Prostate gland (tissue), 2 donors: ENCODE measurements around the gene STX1B. TPM values are rescaled to one million over a fixed set of nuclear protein-coding genes. Genes with fewer than 3 reads are reported as not detected.

Source experiments
- DNase-seq: peaks from one replicate; pipeline ENCODE4 v3.0.0-alpha.2; 2019; ENCODE audit warnings: low spot score
- H3K27ac ChIP-seq, 2 donors: fragments of 200-600 bp; sonication (generic); 2 replicates each; pipeline ENCODE4 v1.5.1; 2017 to 2019
- H3K27me3 ChIP-seq: fragments of 200-600 bp; sonication (generic); replicated peaks from 2 replicates; pipeline ENCODE4 v1.5.1; 2019; ENCODE audit not compliant: insufficient read depth
- H3K36me3 ChIP-seq, 2 donors: fragments of 200-600 bp; sonication (generic); 1 replicate in 1 of 2; 2 replicates in 1 of 2; pipeline versions ENCODE4 v1.5.1 to v1.8.1; 2017 to 2019
- H3K4me1 ChIP-seq: fragments of 200-600 bp; sonication (generic); replicated peaks from 2 replicates; pipeline ENCODE4 v1.5.1; 2019
- H3K4me3 ChIP-seq, 2 donors: fragments of 200-600 bp; sonication (generic); 2 replicates each; pipeline ENCODE4 v1.5.1; 2017 to 2019
- H3K9me3 ChIP-seq: fragments of 200-600 bp; sonication (generic); 2 replicates; pipeline ENCODE4 v1.5.1; 2017
- CTCF ChIP-seq, 4 experiments: fragments of 200-600 bp in 2 of 4; fragments of 450-650 bp in 2 of 4; sonication (generic) in 2 of 4; IDR thresholded peaks; 1 replicate in 3 of 4; 2 replicates in 1 of 4; pipeline ENCODE4 v1.5.1; 2016 to 2019; ENCODE audit warnings: antibody characterized with exemption in 4 of 4, mild to moderate bottlenecking in 2 of 4, moderate library complexity in 2 of 4
- POLR2A ChIP-seq: fragments of 450-650 bp; IDR thresholded peaks from one replicate; pipeline ENCODE4 v1.6.1; 2016; ENCODE audit warnings: antibody characterized with exemption, mild to moderate bottlenecking
- POLR2AphosphoS5 ChIP-seq: sonication (generic); formaldehyde crosslinking; IDR thresholded peaks from one replicate; pipeline ENCODE4 v1.6.1; 2017; ENCODE audit warnings: antibody characterized with exemption
- WGBS: methylation state at CpG from one replicate; pipeline ENCODE4 v1.1.5; 2018; 5-methylcytosine and 5-hydroxymethylcytosine counted together
- intact Hi-C: fragments of 100-400 bp; cut with DNase I; formaldehyde crosslinking; loops from one replicate; pipeline ENCODE4 v1.14.2; 2022
- total RNA-seq, 2 donors: library from RNA; depleted of rRNA; stranded (reverse); fragments of >200 nt; gene quantifications; one replicate each; pipeline ENCODE4 v1.1.0, GENCODE V29; 2016

STX1B gene
- total RNA-seq, 2 donors from 2014 or later, result 0.36 to 0.91 TPM

DNA sequence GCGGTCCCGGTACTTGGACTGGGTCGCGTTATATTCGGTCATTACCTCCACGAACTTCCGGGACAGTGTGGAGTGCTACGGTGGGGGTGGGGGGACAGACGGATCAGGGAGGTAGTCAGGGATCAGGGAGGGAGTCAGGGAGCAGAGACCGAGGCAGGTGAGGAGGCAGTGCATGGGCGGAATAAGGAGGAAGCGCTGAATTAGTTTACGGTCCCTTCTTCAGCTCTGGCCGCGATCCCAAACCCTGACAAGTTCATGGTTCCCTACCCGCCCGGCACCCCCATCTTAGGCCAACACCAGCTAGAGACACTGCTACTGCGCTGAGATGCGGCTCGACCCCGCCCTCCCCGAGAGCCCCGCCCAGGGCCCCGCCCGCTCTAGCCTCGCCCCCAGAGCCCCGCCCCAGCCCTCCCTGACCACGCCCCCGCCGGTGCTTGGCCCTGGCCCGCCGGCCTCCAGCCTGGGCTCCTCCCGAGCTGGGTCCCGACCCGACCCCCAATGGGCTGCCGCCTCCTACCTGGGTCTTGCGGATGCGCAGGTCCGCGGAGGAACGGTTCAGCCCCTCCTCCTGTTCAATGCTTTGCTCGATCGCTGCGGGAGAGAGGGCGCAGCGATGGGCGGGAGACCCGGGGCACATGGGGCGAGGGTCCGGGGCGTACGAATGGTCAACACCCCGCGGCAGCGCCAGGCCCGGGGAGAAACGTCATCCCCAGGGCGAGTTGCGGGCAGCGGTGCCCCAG is 13.3 kb downstream of the STX1B start:
- peak; percentile 68 for DNase-seq
- intact Hi-C loops, result loop anchor here (5.0 kb wide), 1 partner anchor 35 kb away; the partner anchor contains the start of gene STX4
- TF ChIP-seq POLR2A (no peak), POLR2AphosphoS5 (peak; percentile 13)
- peak overlapping the region; percentile 29 to 38 for H3K4me3 ChIP-seq
- 7% methylated on average over 55 of the region's 60 CpGs for WGBS
- H3K36me3 ChIP-seq, result no peaks in the 10 kb centered on the region
- H3K9me3 ChIP-seq, result no peaks in the 10 kb centered on the region
- H3K27me3 ChIP-seq, result no peaks in the 10 kb centered on the region
- peak overlapping the region; percentile 36 to 38 for H3K27ac ChIP-seq
- no peaks in the 10 kb centered on the region for H3K4me1 ChIP-seq

- peak overlapping the region; percentile 36 to 38 for H3K27ac ChIP-seq
- TF ChIP-seq CTCF (IDR thresholded peaks at IDR 0.05) (no peak), POLR2AphosphoS5 (no peak), POLR2A (no peak)
- H3K36me3 ChIP-seq, result no peaks in the 10 kb centered on the region
- DNase-seq, result no peak
- H3K9me3 ChIP-seq, result no peaks in the 10 kb centered on the region
- intact Hi-C loops, result loop anchor here (5.0 kb wide), 1 partner anchor 36 kb away; the partner anchor contains the start of gene STX4
- no peaks in the 10 kb centered on the region for H3K4me1 ChIP-seq
- WGBS, result 23% methylated on average over 23 of the region's 23 CpGs
- no peaks in the 10 kb centered on the region for H3K27me3 ChIP-seq
- H3K4me3 ChIP-seq, result peak overlapping the region; percentile 29 to 38
These were observed 14.0 kb downstream of the STX1B start for GRCh38 chr16:30996324-30996984.

DNA sequence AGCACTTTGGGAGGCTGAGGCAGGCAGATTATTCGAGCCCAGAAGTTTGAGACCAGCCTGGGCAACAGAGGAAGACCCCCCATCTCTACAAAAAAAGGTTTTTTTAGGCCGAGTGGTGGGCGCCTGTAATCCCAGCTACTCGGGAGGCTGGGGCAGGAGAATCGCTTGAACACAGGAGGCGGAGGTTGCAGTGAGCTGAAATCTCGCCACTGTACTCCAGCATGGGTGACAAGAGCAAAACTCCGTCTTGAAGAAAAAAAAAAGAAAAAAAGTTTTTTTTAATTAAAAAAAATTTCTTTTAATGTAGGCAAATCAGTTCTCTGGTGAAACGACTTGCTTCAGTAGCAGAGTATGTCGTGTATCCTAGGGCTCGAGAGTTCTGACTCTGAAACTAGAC is 14.5 kb downstream of the STX1B start:
- no peak overlapping the region for H3K4me3 ChIP-seq
- intact Hi-C loops, result loop anchor here (5.0 kb wide), 1 partner anchor 36 kb away; the partner anchor contains the start of gene STX4
- H3K27ac ChIP-seq, result no peak overlapping the region

DNA sequence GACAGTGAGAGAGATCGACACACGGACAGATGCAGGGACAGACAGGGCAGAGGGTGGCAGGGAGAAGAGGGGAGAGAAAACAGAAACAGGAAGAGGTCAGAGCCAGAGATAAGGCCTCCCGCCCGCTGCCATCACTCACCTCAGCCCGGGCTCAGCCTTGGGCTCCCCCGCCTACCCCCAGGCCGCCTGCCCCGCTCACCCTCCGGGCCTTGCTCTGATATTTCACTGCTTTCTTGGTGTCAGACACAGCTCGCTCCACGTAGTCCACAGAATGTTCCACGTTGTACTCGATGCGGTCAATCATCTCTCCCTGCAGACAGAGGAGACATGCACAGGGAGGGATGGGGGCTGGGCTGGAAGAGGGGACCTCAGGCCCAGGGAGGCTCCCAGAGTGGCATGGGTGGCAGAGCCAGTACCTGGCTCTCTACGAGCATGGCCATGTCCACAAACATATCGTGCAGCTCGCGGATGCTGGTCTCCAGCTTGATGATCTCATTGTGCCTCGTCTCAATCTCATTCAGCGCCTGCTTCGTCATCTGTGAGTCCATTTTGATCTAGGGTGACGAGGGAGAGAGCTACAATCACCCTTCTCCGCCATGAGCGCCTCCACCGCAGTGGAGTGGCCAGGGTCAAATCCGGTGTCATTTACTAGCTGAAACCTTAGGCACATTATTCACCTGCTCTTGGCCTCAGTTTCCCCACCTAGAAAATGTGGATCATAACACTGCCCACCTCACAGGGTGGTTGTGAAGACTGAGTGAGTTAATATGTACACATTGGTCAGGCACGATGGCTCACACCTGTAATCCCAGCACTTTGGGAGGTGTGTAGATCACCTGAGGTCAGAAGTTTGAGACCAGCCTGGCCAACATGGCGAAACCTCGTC is 17.3 kb downstream of the STX1B start:
- no peaks in the 10 kb centered on the region for H3K9me3 ChIP-seq
- intact Hi-C loops, result no loop called here
- no peak overlapping the region for H3K4me3 ChIP-seq
- no peaks in the 10 kb centered on the region for H3K36me3 ChIP-seq
- no peaks in the 10 kb centered on the region for H3K27me3 ChIP-seq
- TF ChIP-seq POLR2AphosphoS5 (no peak), CTCF (IDR thresholded peaks at IDR 0.05) (no peak), POLR2A (no peak)
- no peak for DNase-seq
- no peaks in the 10 kb centered on the region for H3K4me1 ChIP-seq
- 86% methylated on average over 26 of the region's 29 CpGs for WGBS
- no peak overlapping the region for H3K27ac ChIP-seq

More for the DNA sequence above, 14.5 kb downstream of the STX1B start:
- Histone ChIP-seq H3K27me3 (no peaks in the 10 kb centered on the region), H3K9me3 (no peaks in the 10 kb centered on the region), H3K36me3 (no peaks in the 10 kb centered on the region), H3K4me1 (no peaks in the 10 kb centered on the region)
- DNase-seq, result no peak
- TF ChIP-seq POLR2A, result no peak
- 82% methylated on average over 11 of the region's 11 CpGs for WGBS

DNA sequence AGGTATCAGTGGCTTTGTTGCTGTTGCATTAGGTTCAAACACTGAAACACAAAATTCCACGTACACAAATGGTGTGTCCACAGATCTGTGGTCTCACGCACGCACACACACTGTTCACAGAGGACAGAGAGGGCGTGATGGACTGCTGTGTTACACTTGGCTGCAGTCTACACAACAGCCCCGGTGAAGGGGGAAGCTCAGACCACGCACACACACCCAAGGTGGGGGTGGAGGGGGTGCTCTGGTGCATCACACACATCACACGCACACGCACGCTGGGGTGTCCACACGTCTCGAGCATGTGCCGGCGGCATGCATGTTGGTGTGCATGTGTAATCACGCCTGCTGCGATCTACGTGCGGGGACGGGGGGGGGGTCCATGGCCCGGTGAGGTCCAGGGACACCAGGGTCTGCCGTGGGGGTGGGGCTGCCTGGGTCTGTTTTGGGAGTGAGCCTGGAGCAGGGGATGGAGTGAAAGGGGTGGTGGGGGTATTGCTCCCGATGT is 18.1 kb downstream of the STX1B start:
- TF ChIP-seq POLR2A (no peak), POLR2AphosphoS5 (no peak), CTCF (IDR thresholded peaks at IDR 0.05) (no peak)
- H3K9me3 ChIP-seq, result no peaks in the 10 kb centered on the region
- no peak overlapping the region for H3K27ac ChIP-seq
- intact Hi-C loops, result no loop called here
- H3K36me3 ChIP-seq, result no peaks in the 10 kb centered on the region
- 92% methylated on average over 21 of the region's 21 CpGs for WGBS
- no peaks in the 10 kb centered on the region for H3K27me3 ChIP-seq
- DNase-seq, result no peak
- no peak overlapping the region for H3K4me3 ChIP-seq
- H3K4me1 ChIP-seq, result no peaks in the 10 kb centered on the region
